SU-DHL-6 (cell line): ENCODE measurements around the gene IPO4.
A peak's percentile ranks its signal among the peaks of the same experiment; 100 is the strongest.

Experiments used
- H2AFZ ChIP-seq: fragments of 200-600 bp; sonication (generic); 2 replicates; pipeline ENCODE4 v1.6.1; 2014; ENCODE audit warnings: low read depth, mild to moderate bottlenecking, moderate library complexity, mixed read lengths, antibody characterized with exemption, low read length; ENCODE audit not compliant: severe bottlenecking
- H3F3A ChIP-seq: fragments of 200-600 bp; shearing (Covaris generic); 2 replicates; pipeline ENCODE4 v1.6.0; 2016; ENCODE audit warnings: antibody characterized with exemption, mild to moderate bottlenecking; ENCODE audit not compliant: insufficient read depth
- H3K27ac ChIP-seq: fragments of 200-600 bp; sonication (generic); 2 replicates; pipeline ENCODE4 v1.5.1; 2016; ENCODE audit warnings: low read depth, mild to moderate bottlenecking, low read length, moderate library complexity, mixed read lengths
- H3K27me3 ChIP-seq: fragments of 200-600 bp; sonication (generic), shearing (Covaris generic); 2 replicates; pipeline ENCODE4 v1.6.0; 2014; ENCODE audit warnings: mild to moderate bottlenecking, low read length
- H3K36me3 ChIP-seq: fragments of 200-600 bp; sonication (generic); 2 replicates; pipeline ENCODE4 v1.6.1; 2014; ENCODE audit warnings: mild to moderate bottlenecking, low read length, mixed read lengths
- H3K4me2 ChIP-seq: fragments of 300-600, 200-600 bp; shearing (Covaris generic), sonication (generic); 2 replicates; pipeline ENCODE4 v1.6.0; 2014; ENCODE audit warnings: low read length, low read depth, mild to moderate bottlenecking; ENCODE audit not compliant: poor library complexity, severe bottlenecking
- H3K4me3 ChIP-seq: fragments of 200-600 bp; sonication (generic); 2 replicates; pipeline ENCODE4 v1.5.1; 2014; ENCODE audit warnings: antibody characterized with exemption, low read length, mild to moderate bottlenecking, mixed read lengths; ENCODE audit not compliant: insufficient read depth, poor library complexity, severe bottlenecking
- H3K79me2 ChIP-seq: fragments of 200-600 bp; sonication (generic); 2 replicates; pipeline ENCODE4 v1.6.1; 2014; ENCODE audit warnings: mild to moderate bottlenecking, low read length, moderate library complexity; ENCODE audit not compliant: insufficient read depth
- H3K9ac ChIP-seq: fragments of 200-600 bp; sonication (generic); 2 replicates; pipeline ENCODE4 v1.7.0; 2014; ENCODE audit warnings: mild to moderate bottlenecking, low read length
- H3K9me2 ChIP-seq: fragments of 200-600 bp; sonication (generic); replicated peaks from 2 replicates; pipeline ENCODE4 v1.6.1; 2014; ENCODE audit warnings: low read length; ENCODE audit not compliant: insufficient read depth
- H3K9me3 ChIP-seq: fragments of 200-600 bp; sonication (generic); 2 replicates; pipeline ENCODE4 v1.6.1; 2014; ENCODE audit warnings: low read length, mixed read lengths; ENCODE audit not compliant: insufficient read depth
- H4K20me1 ChIP-seq: fragments of 200-600 bp; sonication (generic); 2 replicates; pipeline ENCODE4 v1.6.1; 2014; ENCODE audit warnings: low read depth, mild to moderate bottlenecking, antibody characterized with exemption, low read length, moderate library complexity, mixed read lengths
- CTCF ChIP-seq: fragments of 200-600 bp; sonication (generic); IDR thresholded peaks from one replicate; pipeline ENCODE4 v1.5.1; 2017; ENCODE audit warnings: antibody characterized with exemption, mild to moderate bottlenecking, low read length, moderate library complexity; ENCODE audit not compliant: insufficient read depth, poor library complexity, severe bottlenecking
- EZH2phosphoT487 ChIP-seq: fragments of 200-600 bp; sonication (generic), shearing (Covaris generic); conservative IDR thresholded peaks from 2 replicates; pipeline ENCODE4 v1.6.1; 2018; ENCODE audit warnings: mild to moderate bottlenecking, antibody characterized with exemption, low read length, moderate library complexity, mixed read lengths

IPO4 gene

DNA sequence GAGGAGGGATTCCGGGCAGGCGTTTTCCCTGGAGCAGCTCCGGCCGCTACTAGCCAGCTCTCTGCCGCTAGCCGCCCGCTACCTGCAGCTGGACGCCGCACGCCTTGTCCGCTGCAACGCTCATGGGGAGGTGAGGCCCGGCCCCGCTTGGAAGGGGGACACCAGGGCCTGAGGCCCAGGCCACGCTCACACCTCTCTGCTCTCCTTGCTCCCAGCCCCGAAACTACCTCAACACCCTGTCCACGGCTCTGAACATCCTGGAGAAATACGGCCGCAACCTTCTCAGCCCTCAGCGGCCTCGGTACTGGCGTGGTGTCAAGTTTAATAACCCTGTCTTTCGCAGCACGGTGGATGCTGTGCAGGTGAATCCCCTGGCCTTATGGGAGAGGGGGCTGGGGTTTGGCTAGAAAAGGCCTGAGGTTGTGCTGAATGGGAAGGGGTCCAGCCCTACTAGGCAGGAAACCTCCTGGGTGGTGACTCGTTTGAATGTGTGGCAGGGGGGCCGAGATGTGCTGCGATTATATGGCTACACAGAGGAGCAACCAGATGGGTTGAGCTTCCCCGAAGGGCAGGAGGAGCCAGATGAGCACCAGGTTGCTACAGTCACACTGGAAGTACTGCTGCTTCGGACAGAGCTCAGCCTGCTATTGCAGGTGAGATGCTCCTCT is 40.7 kb downstream of the IPO4 start:
- no peaks in the 10 kb centered on the region for H3K9me2 ChIP-seq
- H3K27me3 ChIP-seq: no peaks in the 10 kb centered on the region
- peak overlapping the region; percentile 95 for H3K4me3 ChIP-seq
- H3K9ac ChIP-seq: peak overlapping the region; percentile 91
- H3F3A ChIP-seq: peaks cover 10% of the 10 kb centered on the region; the same call in 1 of the 2 replicates
- H3K9me3 ChIP-seq: no peaks in the 10 kb centered on the region
- H4K20me1 ChIP-seq: no peaks in the 10 kb centered on the region
- peak overlapping the region; percentile 75 for H3K4me2 ChIP-seq
- H3K36me3 ChIP-seq: 0 out of 2 replicates have a peak, but pooled peaks cover 6% of the 10 kb centered on the region
- no peak overlapping the region for H2AFZ ChIP-seq
- H3K79me2 ChIP-seq: peaks cover 26% of the 10 kb centered on the region
- no peak for TF ChIP-seq CTCF
- no peak for TF ChIP-seq EZH2phosphoT487
- peak overlapping the region; percentile 26 for H3K27ac ChIP-seq

GRCh38 chr14:24146978-24147760 is 41.4 kb downstream of the IPO4 start, which contains the start of gene RNF31:
RNF31 (plus strand) TSS chr14:24147498; CDS start chr14:24147699, 201 bp downstream.
- 0 out of 2 replicates have a peak, but pooled peaks cover 6% of the 10 kb centered on the region for H3K36me3 ChIP-seq

GRCh38 chr14:24146453-24146977 is 42.1 kb downstream of the IPO4 start, which contains the start of gene PSME2:
PSME2 (minus strand) TSS chr14:24146610; CDS start chr14:24146581, 29 bp downstream.
- H3K4me2 ChIP-seq: peak within 1 kb of the TSS; percentile 96
- TF ChIP-seq EZH2phosphoT487 (no peak), CTCF (no peak)
- peak within 1 kb of the TSS; percentile 91 for H3K9ac ChIP-seq
- H4K20me1 ChIP-seq: no peaks in the 10 kb centered on the region
- peaks cover 10% of the 10 kb centered on the region; the same call in 1 of the 2 replicates for H3F3A ChIP-seq
- no peaks in the 10 kb centered on the region for H3K9me2 ChIP-seq
- H3K27ac ChIP-seq: peak within 1 kb of the TSS; percentile 81
- H3K79me2 ChIP-seq: peaks cover 26% of the 10 kb centered on the region
- peak within 1 kb of the TSS; percentile 95 for H3K4me3 ChIP-seq
- 0 out of 2 replicates have a peak, but pooled peaks cover 6% of the 10 kb centered on the region for H3K36me3 ChIP-seq
- peak within 1 kb of the TSS; percentile 31 for H2AFZ ChIP-seq
- no peaks in the 10 kb centered on the region for H3K27me3 ChIP-seq
- no peaks in the 10 kb centered on the region for H3K9me3 ChIP-seq

More at GRCh38 chr14:24146978-24147760, 41.4 kb downstream of the IPO4 start, which contains the start of gene RNF31:
- Histone ChIP-seq H4K20me1 (no peaks in the 10 kb centered on the region), H3F3A (peaks cover 10% of the 10 kb centered on the region; the same call in 1 of the 2 replicates), H3K79me2 (peaks cover 26% of the 10 kb centered on the region), H3K4me3 (peak within 1 kb of the TSS; percentile 95), H3K9me3 (no peaks in the 10 kb centered on the region), H3K9me2 (no peaks in the 10 kb centered on the region), H3K27me3 (no peaks in the 10 kb centered on the region), H3K9ac (peak within 1 kb of the TSS; percentile 91), H3K4me2 (peak within 1 kb of the TSS; percentile 96), H2AFZ (peak within 1 kb of the TSS; percentile 31), H3K27ac (peak within 1 kb of the TSS; percentile 81)
- TF ChIP-seq CTCF (no peak), EZH2phosphoT487 (no peak)
